ENCODE results near the gene DOCK10.
"Not testable (repeated sequence)": the region's sequence is repeated elsewhere in the genome, so short reads cannot be mapped to it uniquely, and the experiment has no call there.

Gene DOCK10

DNA sequence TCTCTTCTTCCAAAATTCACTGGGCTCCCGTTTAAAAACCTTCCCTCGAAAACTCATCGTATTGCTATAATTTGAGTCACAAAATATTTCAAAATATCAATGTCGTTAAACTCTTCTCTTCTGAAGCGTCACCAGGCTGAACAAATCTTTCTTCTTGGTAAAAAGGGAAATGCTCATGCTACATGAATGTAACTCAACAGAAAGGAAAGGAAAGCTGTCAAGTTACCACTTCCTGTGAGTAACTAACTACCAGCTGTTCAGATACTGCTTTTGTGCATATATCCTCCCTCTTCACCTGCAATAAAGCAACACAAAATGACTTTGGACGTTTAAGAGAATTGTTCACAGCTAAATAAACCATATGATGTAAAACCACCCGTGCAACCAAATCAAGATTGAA is 95.4 kb downstream of the DOCK10 start:
- DNase-seq (ENCODE audit: low read depth): no peak

GRCh38 chr2:224944707-224945547 is 97.3 kb downstream of the DOCK10 start:
- DNase-seq (ENCODE audit: low read depth): no peak

- not testable (repeated sequence) for DNase-seq (ENCODE audit: low read depth)
These were observed 98.6 kb downstream of the DOCK10 start for GRCh38 chr2:224943601-224944041.

DNA sequence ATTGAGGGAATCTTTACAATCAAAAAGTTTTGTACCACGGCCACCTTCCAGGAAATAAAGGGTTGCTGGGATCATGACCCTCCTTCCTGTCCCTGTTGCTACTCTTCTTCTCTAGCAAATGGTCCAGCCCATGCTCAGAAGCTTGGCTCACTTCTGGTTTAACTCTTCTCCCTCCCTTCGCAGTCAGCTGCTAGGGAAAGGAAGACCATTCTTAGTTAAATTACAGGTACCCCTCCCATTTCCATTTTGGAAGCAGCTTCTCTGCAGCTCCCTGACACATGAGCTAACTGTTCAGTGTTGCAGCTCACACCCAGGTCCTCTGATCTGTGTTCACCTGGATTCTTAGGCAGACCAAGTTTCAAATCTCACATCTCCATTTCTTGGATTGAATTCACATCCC is 100.3 kb downstream of the DOCK10 start:
- no peak for DNase-seq (ENCODE audit: low read depth)

DNA sequence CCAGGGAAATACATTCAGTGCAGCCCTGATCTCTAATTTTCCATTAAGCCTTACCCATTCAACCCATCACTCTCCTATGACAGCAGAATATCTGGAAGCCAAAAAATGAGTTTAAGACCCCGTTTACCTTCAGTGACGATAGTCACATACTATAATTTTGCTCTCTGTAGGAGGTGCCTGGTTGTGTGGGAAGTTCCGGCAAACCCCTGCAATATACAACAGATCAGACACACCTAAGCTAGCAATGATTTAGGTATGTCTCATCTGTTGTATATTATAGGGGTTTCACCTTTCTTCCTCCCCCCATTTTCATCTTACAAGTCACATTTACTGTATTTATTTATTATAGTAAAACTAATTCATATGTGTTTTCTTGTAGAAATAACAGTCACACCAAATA is 101.7 kb downstream of the DOCK10 start:
- no peak for DNase-seq (ENCODE audit: low read depth)

GRCh38 chr2:224938651-224939182 is 103.6 kb downstream of the DOCK10 start:
- no peak for DNase-seq (ENCODE audit: low read depth)

DNA sequence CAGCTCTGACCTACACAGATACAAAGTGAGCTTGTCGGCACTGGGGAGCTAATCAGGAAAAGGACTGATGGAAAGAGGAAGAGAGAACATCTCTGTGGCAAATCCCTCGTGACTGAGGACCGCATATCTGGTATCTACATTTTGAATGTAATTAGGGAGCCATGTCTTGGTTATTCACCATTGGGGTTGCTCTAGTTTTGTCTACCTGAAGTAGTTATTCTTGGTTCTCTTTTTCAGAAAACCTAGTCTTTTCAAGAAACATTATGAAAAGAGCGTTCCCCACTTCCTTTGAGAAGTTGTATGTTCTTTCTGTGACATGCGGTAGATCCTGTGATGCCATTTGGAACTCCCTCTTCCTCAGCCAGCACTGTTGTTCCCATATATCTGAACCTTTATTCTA is 104.4 kb downstream of the DOCK10 start:
- no peak for DNase-seq (ENCODE audit: low read depth)

DNA sequence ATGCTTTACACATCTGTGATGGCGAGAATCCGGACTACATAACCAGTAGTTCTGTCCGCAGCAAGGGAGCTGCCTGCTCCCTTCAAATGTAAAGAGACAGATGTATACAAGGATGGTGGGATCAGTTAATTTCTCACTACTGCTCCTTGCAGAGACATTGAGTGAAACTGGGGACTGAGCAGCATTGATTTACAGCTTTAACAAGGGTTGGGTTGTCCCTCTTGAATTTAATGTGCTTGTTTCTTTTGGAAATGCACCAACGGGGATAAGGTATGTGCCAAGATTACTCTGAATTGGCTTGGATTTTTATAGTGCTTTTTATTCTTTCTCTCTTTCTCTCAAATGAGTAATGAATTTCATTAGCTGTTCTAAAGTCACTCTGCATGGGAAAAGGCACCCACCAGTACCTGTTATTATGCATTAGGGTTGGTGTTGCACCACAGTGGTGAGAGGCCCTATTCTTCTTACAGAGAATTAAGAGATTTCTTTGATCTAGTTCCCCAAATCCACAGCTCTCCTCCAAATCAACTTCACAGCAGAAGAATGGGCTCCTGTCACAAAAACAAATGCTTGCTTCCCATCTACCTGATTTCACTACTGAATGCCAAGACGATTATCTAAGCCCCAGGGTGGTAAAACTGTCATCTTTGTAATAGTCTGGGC is 107.6 kb downstream of the DOCK10 start:
- no peak for DNase-seq (ENCODE audit: low read depth)

DNA sequence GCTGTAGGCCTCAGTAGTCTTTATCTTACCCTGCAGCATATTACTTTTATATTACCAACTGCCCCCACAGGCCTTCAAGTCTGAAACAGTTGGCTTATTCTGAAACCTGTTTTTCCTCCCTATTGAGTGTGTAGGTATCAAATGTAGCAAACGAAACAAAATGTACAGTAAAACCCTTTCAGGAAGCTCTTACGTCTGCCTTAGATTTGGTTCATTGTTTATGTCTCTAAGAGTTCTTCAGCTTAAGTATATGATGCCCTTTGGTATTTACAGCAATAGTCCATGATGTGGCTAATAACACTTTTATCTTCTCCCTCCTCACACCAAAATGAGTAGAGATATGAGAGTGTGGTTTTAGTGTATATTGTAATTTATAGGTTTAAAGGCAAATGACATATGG is 108.8 kb downstream of the DOCK10 start:
- DNase-seq (ENCODE audit: low read depth): no peak

DNA sequence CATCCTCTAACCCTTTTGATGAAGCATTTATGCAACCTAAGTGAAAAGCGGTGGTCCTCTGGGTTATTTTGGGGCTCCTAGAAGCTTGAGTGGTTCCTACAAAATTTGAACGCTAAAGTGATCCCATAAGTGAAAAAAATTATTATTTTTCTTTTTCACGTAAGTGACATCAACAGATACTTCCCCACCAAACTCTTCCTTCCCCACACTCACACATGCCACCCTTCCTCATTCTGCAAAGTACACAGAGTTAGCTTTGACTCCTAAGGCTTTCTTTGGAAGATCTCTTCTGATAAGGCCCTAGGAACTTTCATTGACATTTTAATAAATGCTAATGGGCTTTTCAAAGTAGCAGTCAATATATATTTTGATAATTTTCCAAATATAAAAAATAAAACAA is 109.7 kb downstream of the DOCK10 start:
- DNase-seq (ENCODE audit: low read depth): no peak

GRCh38 chr2:224931956-224932355 is 110.3 kb downstream of the DOCK10 start:
- no peak for DNase-seq (ENCODE audit: low read depth)

- no peak for DNase-seq (ENCODE audit: low read depth)
These were observed 111.3 kb downstream of the DOCK10 start for GRCh38 chr2:224930990-224931389.

DNA sequence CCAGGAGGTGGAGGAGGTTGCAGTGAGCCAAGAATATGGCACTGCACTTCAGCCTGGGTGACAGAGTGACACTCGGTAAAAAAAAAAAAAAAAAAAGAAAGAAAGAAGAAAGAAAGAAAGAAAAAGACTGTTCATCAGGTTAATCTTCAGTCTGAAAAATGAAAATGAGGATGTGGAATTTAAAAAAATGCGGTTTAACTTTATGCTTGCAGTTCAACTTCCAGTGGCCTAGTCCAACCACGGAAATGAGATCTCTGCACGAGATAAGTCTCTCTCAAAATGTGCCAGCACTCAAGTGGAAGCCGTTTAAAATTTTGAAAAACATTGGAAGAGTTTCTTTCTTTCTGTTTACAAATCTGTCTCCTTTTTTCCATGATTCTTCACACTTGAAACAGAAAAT is 112.1 kb downstream of the DOCK10 start:
- no peak for DNase-seq (ENCODE audit: low read depth)

GRCh38 chr2:224929512-224929911 is 112.8 kb downstream of the DOCK10 start:
- DNase-seq (ENCODE audit: low read depth): no peak

- DNase-seq (ENCODE audit: low read depth): peak; percentile 32
These were observed 114.6 kb downstream of the DOCK10 start for GRCh38 chr2:224927646-224928173.

DNA sequence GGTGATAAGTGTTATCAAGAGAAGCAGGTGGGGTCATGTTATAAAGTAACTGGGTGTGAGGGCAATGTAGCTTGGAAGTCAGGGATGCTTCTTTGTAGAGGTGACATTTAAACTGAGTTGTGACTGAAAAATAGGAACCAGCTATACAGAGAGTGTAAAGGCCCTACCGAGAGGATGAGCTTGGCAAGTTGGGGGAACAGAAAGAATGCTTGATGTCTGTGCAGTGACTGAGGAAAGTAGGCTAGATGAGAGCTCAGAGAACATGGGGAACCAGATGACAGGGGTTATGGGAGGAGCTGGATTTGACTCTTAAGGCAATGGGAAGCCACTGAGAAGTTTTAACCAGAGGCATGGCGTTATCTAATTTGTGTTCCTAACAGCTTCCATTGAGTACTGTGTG is 115.3 kb downstream of the DOCK10 start:
- no peak for DNase-seq (ENCODE audit: low read depth)

DNA sequence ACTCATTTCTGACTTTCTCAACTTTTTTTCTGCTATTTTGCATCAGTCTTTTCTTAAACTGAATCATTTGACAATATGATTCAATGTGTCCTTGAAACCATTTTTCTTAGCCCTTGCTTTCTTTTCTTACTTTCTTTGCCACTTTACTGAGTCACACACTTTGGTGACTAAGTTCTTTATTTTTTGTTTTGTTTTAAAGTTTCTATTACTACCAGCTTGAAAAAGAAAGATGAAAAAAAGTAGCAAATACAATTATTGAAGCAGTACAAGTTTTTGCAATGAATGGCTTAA is 116.5 kb downstream of the DOCK10 start:
- DNase-seq (ENCODE audit: low read depth): no peak

GRCh38 chr2:224925061-224925809 is 117.0 kb downstream of the DOCK10 start:
- DNase-seq (ENCODE audit: low read depth): no peak

- DNase-seq (ENCODE audit: low read depth): no peak
These were observed 117.6 kb downstream of the DOCK10 start for GRCh38 chr2:224924631-224925030.

DNA sequence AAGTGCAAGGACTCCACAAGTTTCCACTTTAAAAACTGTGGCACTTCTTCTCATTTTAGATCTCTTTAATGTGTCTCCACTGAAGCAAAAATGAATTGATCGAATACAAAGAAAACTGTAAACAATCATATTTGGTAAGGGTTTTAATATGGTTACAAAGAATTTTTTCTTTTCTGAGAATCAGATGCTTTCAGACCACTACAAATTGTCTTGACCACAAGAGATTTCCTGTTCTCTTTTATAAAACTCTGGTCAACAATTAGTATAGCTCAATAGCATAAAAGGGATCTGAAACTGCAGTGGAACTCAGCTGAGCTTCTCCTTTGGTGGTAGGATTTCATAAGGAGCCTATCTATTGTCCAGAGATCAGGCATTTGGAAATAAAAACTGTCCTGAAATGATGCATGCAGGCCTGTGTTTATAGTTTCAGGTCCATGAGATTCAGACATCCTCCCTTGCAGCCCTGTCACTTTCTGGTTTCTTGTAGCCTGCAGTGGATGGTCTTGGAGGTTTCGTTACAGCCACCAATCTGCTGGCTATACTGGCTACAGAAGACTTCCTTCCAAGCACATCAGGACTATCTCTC is 120.0 kb downstream of the DOCK10 start:
- no peak for DNase-seq (ENCODE audit: low read depth)

GRCh38 chr2:224919472-224920110 is 122.7 kb downstream of the DOCK10 start:
- no peak for DNase-seq (ENCODE audit: low read depth)
